Cardiac muscle cell (in vitro differentiated cells and primary cell): ENCODE data around the gene MRGPRD. TPM values are rescaled to one million over a fixed set of nuclear protein-coding genes. Genes with fewer than 3 reads are reported as not detected.
"Not testable (repeated sequence)": the region's sequence is repeated elsewhere in the genome, so short reads cannot be mapped to it uniquely, and the experiment has no call there.

ENCODE experiments used
- DNase-seq, 2 donors: peaks; one replicate each; pipeline versions ENCODE4 v3.0.0 to v3.0.0-alpha.2; 2010 to 2017; ENCODE audit warnings: low read depth in 1 of 2, low spot score in 1 of 2
- H3K27ac ChIP-seq: fragments of 200-600 bp; sonication (generic); 2 replicates; pipeline ENCODE4 v1.5.1; 2016
- H3K27me3 ChIP-seq: fragments of 200-600 bp; sonication (generic); 2 replicates; pipeline ENCODE4 v1.6.0; 2016; ENCODE audit warnings: control low read depth
- H3K36me3 ChIP-seq: fragments of 200-600 bp; sonication (generic); 2 replicates; pipeline ENCODE4 v1.5.1; 2016; ENCODE audit warnings: control low read depth
- H3K4me1 ChIP-seq: fragments of 200-600 bp; sonication (generic); 2 replicates; pipeline ENCODE4 v1.8.1; 2017; ENCODE audit warnings: low read depth, mild to moderate bottlenecking, mixed run types
- H3K4me3 ChIP-seq: fragments of 200-600 bp; sonication (generic); 2 replicates; pipeline ENCODE4 v1.5.1; 2016; ENCODE audit warnings: mild to moderate bottlenecking
- H3K9me3 ChIP-seq: fragments of 200-600 bp; sonication (generic); 2 replicates; pipeline ENCODE4 v1.5.1; 2017; ENCODE audit warnings: low read depth, mild to moderate bottlenecking, control low read depth
- polyA plus RNA-seq: library from polyadenylated mRNA; unstranded; fragments of >200 nt; fragmentation: Nextera tagmentation; extraction: Ambion mirVana; gene quantifications from 2 replicates; pipeline ENCODE4 v1.2.1, GENCODE V29; 2016
- total RNA-seq: library from RNA; depleted of rRNA; stranded (reverse); fragments of >200 nt; gene quantifications from 2 replicates; pipeline ENCODE4 v1.2.3, GENCODE V29; 2016
- TF ChIP-seq, protein P1 (sequence below): IDR thresholded peaks from 2 replicates; pipeline ENCODE4 v1.5.1; 2012; ENCODE audit warnings: low read depth, mild to moderate bottlenecking, low read length

Gene MRGPRD
- total and polyA plus RNA-seq, 2 experiments from 2014 or later, result not detected

DNA sequence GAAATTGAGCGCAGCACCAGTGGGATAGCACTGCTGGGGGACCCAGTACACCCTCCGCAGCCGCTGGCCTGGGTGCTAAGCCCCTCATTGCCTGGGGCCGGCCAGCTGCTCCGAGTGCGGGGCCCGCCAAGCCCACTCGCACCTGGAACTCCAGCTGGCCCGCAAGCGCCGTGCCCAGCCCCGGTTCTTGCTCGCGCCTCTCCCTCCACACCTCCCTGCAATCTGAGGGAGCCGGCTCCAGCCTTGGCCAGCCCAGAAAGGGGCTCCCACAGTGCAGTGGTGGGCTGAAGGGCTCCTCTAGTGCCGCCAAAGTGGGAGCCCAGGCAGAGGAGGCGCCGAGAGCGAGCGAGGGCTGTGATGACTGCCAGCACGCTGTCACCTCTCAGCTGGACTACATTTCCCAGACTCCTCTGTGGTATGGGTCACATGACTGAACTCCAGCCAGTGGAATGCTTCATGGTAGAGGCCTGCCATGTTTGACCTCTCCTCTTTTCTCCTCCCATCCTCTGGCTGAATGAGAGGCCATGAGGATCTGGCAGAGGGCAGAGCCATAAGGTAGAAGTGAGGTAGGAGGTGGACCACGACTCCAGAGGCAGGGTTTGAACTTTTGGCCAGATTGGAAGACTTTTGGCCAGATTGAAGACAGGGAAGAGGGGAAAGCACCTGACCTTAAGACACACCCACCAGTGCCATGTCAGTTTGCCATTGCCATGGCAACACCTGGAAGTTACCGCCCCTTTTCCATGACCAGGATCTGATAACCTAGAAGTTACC, 6.2 kb downstream of the MRGPRD start:
- H3K36me3 ChIP-seq, result no peaks in the 10 kb centered on the region
- H3K27ac ChIP-seq, result no peak overlapping the region
- H3K27me3 ChIP-seq, result no peaks in the 10 kb centered on the region
- H3K9me3 ChIP-seq, result no peaks in the 10 kb centered on the region
- TF ChIP-seq, protein P1, sequence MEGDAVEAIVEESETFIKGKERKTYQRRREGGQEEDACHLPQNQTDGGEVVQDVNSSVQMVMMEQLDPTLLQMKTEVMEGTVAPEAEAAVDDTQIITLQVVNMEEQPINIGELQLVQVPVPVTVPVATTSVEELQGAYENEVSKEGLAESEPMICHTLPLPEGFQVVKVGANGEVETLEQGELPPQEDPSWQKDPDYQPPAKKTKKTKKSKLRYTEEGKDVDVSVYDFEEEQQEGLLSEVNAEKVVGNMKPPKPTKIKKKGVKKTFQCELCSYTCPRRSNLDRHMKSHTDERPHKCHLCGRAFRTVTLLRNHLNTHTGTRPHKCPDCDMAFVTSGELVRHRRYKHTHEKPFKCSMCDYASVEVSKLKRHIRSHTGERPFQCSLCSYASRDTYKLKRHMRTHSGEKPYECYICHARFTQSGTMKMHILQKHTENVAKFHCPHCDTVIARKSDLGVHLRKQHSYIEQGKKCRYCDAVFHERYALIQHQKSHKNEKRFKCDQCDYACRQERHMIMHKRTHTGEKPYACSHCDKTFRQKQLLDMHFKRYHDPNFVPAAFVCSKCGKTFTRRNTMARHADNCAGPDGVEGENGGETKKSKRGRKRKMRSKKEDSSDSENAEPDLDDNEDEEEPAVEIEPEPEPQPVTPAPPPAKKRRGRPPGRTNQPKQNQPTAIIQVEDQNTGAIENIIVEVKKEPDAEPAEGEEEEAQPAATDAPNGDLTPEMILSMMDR, result no peak
- H3K4me3 ChIP-seq, result no peak overlapping the region
- no peak for DNase-seq
- peaks cover 4% of the 10 kb centered on the region for H3K4me1 ChIP-seq

DNA sequence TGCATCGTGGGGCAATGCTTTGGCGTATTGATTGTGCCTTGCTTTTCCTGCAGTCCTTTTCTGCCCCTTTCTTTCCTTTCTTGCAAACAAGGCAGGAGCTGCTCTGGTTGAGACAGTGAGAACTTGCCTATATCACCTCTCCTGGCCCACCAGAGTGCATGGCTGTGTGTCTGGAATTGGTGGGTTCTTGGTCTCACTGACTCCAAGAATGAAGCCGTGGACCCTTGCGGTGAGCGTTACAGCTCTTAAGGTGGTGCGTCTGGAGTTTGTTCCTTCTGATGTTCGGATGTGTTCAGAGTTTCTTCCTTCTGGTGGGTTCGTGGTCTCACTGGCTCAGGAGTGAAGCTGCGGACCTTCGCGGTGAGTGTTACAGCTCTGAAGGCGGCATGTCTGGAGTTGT, 7.1 kb downstream of the MRGPRD start:
- DNase-seq, H3K4me3 ChIP-seq: not testable (repeated sequence)

DNA sequence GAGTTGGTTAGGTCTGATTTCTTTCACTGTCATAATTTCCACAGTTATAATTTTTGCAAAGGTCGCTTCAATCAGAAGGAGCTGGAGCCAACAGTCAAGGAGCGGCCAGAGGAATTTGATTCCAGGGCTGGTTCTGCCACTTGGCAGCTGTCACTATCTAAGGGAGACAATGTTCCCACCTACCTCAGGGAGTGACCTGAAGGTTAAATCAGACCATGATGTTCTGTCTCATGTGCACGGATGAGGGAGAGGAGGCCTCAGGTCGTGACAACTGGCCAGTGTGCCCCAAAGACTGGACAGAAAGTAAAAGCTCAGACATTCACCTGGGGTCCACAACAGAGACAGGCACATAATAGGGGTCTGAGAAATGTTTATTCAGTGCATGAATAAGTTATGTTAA, 7.6 kb downstream of the MRGPRD start:
- no peaks in the 10 kb centered on the region for H3K27me3 ChIP-seq
- no peaks in the 10 kb centered on the region for H3K9me3 ChIP-seq
- H3K4me1 ChIP-seq, result peaks cover 4% of the 10 kb centered on the region
- H3K36me3 ChIP-seq, result no peaks in the 10 kb centered on the region
- DNase-seq, result no peak
- no peak overlapping the region for H3K4me3 ChIP-seq
- no peak overlapping the region for H3K27ac ChIP-seq
- TF ChIP-seq, protein P1, result no peak

More for the DNA sequence above, 7.1 kb downstream of the MRGPRD start:
- not testable (repeated sequence) for H3K27ac ChIP-seq, H3K27me3 ChIP-seq, H3K36me3 ChIP-seq, H3K4me1 ChIP-seq, H3K9me3 ChIP-seq

DNA sequence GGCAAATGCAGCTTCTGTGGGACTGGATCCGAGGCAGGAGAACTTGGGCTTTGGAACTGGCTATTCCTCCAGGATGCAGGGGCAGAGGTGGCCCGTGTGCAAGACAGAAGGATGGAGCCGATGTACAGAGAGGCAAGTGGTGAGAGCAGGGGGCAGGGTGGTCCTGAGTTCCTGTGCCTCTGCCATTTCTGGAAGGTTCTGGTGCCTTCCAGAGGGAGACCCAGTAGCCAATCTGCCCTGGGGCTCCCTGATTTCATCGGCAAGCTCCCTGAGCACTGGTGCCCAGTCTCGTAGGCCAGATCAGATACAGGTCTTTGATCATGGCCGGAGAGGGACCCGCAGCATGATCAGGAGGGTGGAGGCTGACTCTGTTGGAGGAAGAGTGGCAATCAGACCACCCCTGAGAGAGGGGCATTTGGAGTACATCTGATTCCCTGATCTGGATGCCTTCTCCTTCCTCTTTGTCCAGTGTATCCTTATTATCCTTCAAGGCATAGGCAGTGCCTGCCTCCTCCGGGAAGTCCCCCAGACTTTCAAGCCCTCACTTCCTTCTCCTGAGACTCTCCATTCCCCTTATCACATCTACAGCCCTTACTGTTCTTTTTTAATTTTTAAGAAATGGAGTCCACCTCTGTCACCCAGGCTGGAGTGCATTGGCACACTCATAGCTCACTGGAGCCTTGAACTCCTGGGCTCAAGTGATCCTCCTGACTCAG, 9.7 kb downstream of the MRGPRD start:
- Histone ChIP-seq H3K36me3 (no peaks in the 10 kb centered on the region), H3K9me3 (no peaks in the 10 kb centered on the region), H3K4me3 (no peak overlapping the region), H3K4me1 (peaks cover 4% of the 10 kb centered on the region), H3K27me3 (no peaks in the 10 kb centered on the region), H3K27ac (no peak overlapping the region)
- no peak for DNase-seq
- TF ChIP-seq, protein P1, result no peak

DNA sequence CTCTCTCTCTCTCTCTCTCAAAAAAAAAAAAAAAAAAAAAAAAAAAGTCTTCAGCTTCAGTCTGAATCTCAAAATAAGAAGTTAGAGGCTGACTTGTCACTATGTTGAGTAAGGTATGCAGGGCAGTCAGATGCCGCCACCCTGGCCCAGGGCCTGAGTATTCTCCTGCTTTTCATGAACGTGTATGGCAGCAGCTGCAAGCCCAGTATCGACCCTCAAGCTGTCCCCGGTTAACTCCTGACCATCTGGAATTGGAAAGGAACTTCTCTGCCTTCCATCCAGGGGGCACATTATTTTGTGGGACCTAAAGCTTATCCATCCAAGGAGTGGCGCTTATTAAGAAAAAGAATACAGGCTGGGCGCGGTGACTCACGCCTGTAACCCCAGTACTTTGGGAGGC, 11.4 kb downstream of the MRGPRD start:
- H3K9me3 ChIP-seq, result no peaks in the 10 kb centered on the region

More for the DNA sequence above, 11.4 kb downstream of the MRGPRD start:
- DNase-seq, result no peak
- no peaks in the 10 kb centered on the region for H3K36me3 ChIP-seq
- H3K27ac ChIP-seq, result no peak overlapping the region
- H3K27me3 ChIP-seq, result no peaks in the 10 kb centered on the region
- TF ChIP-seq, protein P1, result no peak
- no peak overlapping the region for H3K4me3 ChIP-seq
- H3K4me1 ChIP-seq, result peaks cover 4% of the 10 kb centered on the region
